Measurements from ENCODE around the gene SLC37A4.
"Not testable (repeated sequence)": the region's sequence is repeated elsewhere in the genome, so short reads cannot be mapped to it uniquely, and the experiment has no call there.

The SLC37A4 gene
- 12.8 reads per million, percentile 37 among the genes with 10 or more reads in this experiment for total RNA-seq

- peak; percentile 98 for DNase-seq
Observed at GRCh38 chr11:119030329-119031047, at the start of gene SLC37A4. SLC37A4 (minus strand) TSS chr11:119030877.

- no peak for DNase-seq
Observed at GRCh38 chr11:119078675-119079420, 48.2 kb upstream of the SLC37A4 start.

- no peak for DNase-seq
Observed at GRCh38 chr11:119077839-119078238, 47.2 kb upstream of the SLC37A4 start.

GRCh38 chr11:119067371-119068222 lies 36.9 kb upstream of the SLC37A4 start, which contains the start of gene VPS11:
VPS11 (plus strand) TSS chr11:119067818; CDS start chr11:119067824, 6 bp downstream.
- peak; percentile 98 for DNase-seq

- DNase-seq, result peak; percentile 26
Observed at GRCh38 chr11:119065369-119065768, 34.7 kb upstream of the SLC37A4 start.

- DNase-seq, result no peak
Observed at GRCh38 chr11:119062779-119063178, 32.1 kb upstream of the SLC37A4 start.

GRCh38 chr11:119061256-119061655 lies 30.6 kb upstream of the SLC37A4 start:
- no peak for DNase-seq

GRCh38 chr11:119059128-119059527 lies 28.5 kb upstream of the SLC37A4 start:
- DNase-seq, result not testable (repeated sequence)

GRCh38 chr11:119057000-119057769 lies 26.5 kb upstream of the SLC37A4 start, which contains the start of gene HYOU1:
HYOU1 (minus strand) TSS chr11:119057205; CDS start chr11:119056160, 1,045 bp downstream.
- DNase-seq, result peak; percentile 99

GRCh38 chr11:119056421-119056999 lies 25.8 kb upstream of the SLC37A4 start:
- DNase-seq, result peak; percentile 36

GRCh38 chr11:119055901-119056300 lies 25.2 kb upstream of the SLC37A4 start:
- DNase-seq, result no peak

GRCh38 chr11:119054418-119054817 lies 23.7 kb upstream of the SLC37A4 start:
- no peak for DNase-seq

GRCh38 chr11:119052163-119052814 lies 21.6 kb upstream of the SLC37A4 start:
- DNase-seq, result no peak

GRCh38 chr11:119051440-119052162 lies 20.9 kb upstream of the SLC37A4 start:
- DNase-seq, result no peak

GRCh38 chr11:119049081-119049480 lies 18.4 kb upstream of the SLC37A4 start:
- no peak for DNase-seq

GRCh38 chr11:119048644-119049043 lies 18.0 kb upstream of the SLC37A4 start:
- DNase-seq, result no peak

- no peak for DNase-seq
Observed at GRCh38 chr11:119047205-119047604, 16.5 kb upstream of the SLC37A4 start.

- no peak for DNase-seq
Observed at GRCh38 chr11:119046489-119046888, 15.8 kb upstream of the SLC37A4 start.

GRCh38 chr11:119044708-119045107 lies 14.0 kb upstream of the SLC37A4 start:
- no peak for DNase-seq

- DNase-seq, result no peak
Observed at GRCh38 chr11:119042927-119043326, 12.2 kb upstream of the SLC37A4 start.

All from effector CD4-positive, alpha-beta T cell (primary cell).